ENCODE results near the gene ARHGAP30.
A peak's percentile ranks its signal among the peaks of the same experiment; 100 is the strongest.
"Not testable (repeated sequence)": the region's sequence is repeated elsewhere in the genome, so short reads cannot be mapped to it uniquely, and the experiment has no call there.

ARHGAP30 gene

GRCh38 chr1:161038523-161039153 is 31.1 kb downstream of the ARHGAP30 start, which contains the start of gene TSTD1:
Gene TSTD1 (minus strand): TSS chr1:161038964. CDS start chr1:161038889, 75 bp downstream.
- DNase-seq (ENCODE audit: low read depth in 2 of 2) = peak; percentile 55 to 69

- DNase-seq (ENCODE audit: low read depth in 2 of 2) = no peak
These were observed 31.8 kb downstream of the ARHGAP30 start for GRCh38 chr1:161037661-161038522.

- no peak for DNase-seq (ENCODE audit: low read depth in 2 of 2)
These were observed 35.9 kb downstream of the ARHGAP30 start for GRCh38 chr1:161033751-161034150.

DNA sequence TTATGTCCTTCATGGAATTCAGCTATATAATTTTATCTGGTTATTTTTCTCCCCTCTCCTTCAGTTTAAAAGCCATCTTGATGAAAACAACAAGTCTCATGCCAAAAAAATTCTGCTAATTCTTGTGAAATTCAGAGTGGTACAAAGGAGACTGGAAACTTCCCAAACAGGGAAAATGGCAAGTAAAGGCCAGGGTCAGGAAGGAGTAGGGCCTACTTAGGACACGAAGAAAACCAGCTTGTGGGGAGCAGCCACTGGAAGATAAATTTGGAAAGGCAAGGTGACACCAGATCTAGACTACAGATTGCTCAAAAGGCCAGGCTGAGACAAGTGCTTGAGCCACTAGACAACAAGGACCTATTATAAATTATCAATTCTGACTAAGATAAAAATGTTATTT is 37.3 kb downstream of the ARHGAP30 start:
- DNase-seq (ENCODE audit: low read depth in 2 of 2) = no peak

- DNase-seq (ENCODE audit: low read depth in 2 of 2) = no peak
These were observed 37.8 kb downstream of the ARHGAP30 start for GRCh38 chr1:161031874-161032273.

DNA sequence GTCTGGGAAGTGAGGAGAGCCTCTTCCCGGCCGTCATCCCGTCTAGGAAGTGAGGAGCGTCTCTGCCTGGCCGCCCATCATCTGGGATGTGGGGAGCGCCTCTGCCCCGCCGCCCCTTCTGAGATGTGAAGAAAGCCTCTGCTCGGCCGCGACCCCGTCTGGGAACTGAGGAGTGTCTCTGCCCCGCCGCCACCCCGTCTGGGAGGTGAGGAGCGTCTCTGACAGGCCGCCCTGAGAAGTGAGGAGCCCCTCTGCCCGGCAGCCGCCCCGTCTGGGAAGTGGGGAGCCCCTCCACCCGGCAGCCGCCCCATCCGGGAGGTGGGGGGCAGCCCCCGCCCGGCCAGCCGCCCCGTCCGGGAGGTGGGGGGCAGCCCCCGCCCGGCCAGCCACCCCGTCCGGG is 40.2 kb downstream of the ARHGAP30 start:
- DNase-seq (ENCODE audit: low read depth in 2 of 2) = not testable (repeated sequence)

DNA sequence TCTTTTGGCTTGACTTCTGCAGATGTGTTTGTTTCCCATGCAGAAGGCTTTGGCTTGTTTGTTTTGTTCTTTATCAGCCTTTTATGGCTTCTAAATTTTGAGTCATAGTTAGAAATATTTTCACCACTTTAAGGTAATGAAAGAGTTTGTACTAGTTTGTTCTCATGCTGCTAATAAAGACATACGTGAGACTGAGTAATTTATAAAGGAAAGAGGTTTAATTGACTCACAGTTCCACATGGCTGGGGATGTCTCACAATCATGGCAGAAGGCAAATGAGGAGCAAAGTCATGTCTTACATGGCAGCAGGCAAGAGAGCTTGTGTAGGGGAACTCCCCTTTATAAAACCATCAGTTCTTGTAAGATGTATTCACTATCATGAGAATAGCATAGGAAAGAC is 42.7 kb downstream of the ARHGAP30 start:
- DNase-seq (ENCODE audit: low read depth in 2 of 2) = not testable (repeated sequence)

DNA sequence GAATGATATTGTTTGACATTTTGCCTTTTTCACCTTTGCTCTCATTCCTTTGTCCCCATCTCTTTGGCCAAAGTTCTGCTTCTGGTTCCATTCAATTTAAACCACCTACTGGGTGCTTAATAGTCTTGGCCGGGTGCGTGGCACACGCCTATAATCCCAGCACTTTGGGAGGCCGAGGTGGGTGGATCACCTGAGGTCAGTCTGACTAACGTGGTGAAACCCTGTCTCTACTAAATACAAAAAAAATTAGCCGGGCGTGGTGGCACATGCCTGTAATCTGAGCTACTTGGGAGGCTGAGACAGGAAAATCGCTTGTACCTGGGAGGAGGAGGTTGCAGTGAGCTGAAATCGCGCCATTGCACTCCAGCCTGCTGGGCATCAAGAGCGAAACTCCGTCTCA is 47.3 kb downstream of the ARHGAP30 start:
- not testable (repeated sequence) for DNase-seq (ENCODE audit: low read depth in 2 of 2)

GRCh38 chr1:161021970-161022353 is 47.7 kb downstream of the ARHGAP30 start:
- no peak for DNase-seq (ENCODE audit: low read depth in 2 of 2)

- DNase-seq (ENCODE audit: low read depth in 2 of 2) = peak; percentile 70 to 73
These were observed 48.3 kb downstream of the ARHGAP30 start for GRCh38 chr1:161021165-161021969.

DNA sequence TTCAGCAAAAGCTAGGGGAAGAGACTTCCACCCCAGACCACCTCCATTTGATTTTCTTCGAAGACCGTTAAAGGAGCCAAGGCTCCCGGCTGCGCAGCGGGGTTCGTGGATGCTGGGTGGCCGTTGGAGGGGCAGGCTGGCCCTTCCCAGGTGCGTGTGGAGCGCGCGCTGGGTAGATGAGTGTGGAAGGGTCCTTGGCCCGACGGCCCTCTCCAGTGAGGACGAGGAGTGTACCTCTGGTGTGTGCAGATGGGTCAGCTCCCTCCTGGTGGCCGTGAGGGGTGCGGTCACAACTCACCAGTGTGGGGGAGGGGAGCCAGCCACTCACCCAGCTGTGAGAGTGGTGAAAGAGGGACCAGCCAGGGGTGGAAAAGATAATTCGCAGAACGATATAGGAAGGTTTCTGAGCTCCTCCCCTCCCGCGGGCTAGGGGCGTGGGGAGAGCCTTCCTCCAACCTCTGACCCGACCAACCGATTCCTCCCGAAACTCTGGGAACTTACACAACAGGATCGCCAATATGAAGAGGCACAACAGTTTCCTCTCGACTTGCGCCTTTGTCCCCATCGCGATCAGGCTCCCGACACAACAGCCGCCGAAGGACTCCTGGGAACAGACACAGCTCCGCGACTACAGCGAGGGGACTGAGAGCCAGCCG is 49.1 kb downstream of the ARHGAP30 start, which contains the start of gene F11R:
F11R (minus strand) TSS at position 644 of the 656 bp plus-strand sequence; CDS start at position 565, 79 bp downstream.
- no peak for DNase-seq (ENCODE audit: low read depth in 2 of 2)

DNA sequence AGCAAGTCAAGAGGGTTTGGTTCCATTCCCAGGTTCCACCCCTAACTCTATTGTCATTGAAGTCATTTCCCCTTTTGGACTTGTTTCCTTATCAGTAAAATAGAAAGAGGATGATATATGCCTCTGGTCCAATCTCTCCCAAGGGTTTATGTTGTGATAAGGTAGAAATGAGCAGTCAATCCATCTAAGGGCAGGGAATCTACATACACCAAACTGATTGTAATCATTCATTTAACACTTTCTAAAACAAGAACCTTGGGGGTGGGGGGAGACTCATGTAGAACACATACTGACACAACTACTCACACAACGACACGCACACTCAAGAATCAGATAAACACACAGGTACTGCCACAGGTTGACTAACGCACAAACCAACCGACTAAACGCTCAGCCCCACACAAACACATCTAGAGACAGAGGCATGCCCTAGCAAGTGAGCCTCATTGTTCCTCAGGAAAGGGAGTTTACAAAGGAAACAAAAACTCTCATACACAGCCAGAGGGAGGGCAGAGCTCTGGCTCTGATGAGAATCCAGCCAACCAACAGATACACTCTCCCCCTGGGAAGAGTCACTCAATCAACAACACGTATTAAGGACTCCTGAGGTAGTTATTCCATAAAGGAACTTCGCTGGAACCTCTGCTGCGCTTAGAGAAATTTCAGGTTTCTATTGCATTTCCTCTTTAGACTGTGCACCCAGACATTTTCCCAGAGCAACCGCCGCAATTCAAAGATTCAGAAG is 49.8 kb downstream of the ARHGAP30 start:
- no peak for DNase-seq (ENCODE audit: low read depth in 2 of 2)

- DNase-seq (ENCODE audit: low read depth in 2 of 2) = not testable (repeated sequence)
These were observed 50.5 kb downstream of the ARHGAP30 start for GRCh38 chr1:161019111-161019660.

GRCh38 chr1:161018631-161018930 is 51.1 kb downstream of the ARHGAP30 start:
- DNase-seq (ENCODE audit: low read depth in 2 of 2) = no peak

DNA sequence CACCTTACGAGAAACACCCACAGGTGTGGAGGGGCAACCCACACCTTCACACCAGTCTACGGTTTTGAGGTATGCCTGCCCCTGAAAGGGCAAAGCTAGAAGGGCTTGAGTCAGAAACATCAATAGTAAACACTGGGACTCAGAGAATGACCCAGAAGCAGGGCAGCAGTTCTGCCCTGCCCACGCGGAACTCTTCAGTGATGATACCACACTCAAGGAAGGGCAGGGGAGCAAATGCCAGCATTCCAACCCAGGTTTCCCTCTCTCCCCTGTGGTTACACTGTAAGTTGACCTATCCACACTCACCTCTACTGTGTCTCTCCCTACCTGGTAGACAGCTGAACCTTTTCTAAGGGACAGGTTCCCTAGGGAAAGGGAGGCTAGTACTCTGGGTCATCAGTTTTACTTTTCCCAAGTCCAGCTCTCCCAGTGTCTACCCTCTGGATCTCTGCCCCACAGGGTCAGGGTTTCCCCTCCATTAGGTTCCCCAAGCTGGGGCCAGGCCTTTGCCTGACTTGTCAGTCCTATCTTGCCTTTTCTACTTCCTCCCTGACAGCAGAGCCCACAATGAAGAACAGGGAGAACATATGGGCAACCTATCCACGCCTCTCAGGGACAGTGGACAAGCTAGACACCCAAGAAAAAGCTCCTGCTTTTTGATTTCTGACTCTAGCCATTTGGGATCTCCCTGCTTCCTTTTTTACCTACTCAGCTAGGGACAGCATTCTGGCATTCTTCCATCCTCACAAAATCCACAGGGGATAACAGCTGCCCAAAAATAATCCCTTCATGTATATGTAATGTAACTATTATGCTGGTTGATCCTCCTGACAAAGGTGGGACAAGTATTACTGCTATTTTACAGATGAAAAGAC is 51.7 kb downstream of the ARHGAP30 start:
- DNase-seq (ENCODE audit: low read depth in 2 of 2) = no peak

DNA sequence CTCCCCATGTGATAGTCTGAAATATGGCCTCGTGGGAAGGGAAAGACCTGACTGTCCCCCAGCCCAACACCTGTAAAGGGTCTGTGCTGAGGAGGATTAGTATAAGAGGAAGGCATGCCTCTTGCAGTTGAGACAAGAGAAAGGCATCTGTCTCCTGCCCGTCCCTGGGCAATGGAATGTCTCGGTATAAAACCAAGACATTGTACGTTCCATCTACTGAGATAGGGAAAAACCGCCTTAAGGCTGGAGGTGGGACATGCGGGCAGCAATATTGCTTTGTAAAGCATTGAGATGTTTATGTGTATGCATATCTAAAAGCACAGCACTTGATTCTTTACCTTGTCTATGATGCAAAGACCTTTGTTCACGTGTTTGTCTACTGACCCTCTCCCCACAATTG is 52.5 kb downstream of the ARHGAP30 start:
- DNase-seq (ENCODE audit: low read depth in 2 of 2) = not testable (repeated sequence)

GRCh38 chr1:161016683-161017082 is 53.0 kb downstream of the ARHGAP30 start:
- not testable (repeated sequence) for DNase-seq (ENCODE audit: low read depth in 2 of 2)

- DNase-seq (ENCODE audit: low read depth in 2 of 2) = peak in 1 of 2 donors; percentile 13
These were observed 56.0 kb downstream of the ARHGAP30 start for GRCh38 chr1:161013488-161014230.

DNA sequence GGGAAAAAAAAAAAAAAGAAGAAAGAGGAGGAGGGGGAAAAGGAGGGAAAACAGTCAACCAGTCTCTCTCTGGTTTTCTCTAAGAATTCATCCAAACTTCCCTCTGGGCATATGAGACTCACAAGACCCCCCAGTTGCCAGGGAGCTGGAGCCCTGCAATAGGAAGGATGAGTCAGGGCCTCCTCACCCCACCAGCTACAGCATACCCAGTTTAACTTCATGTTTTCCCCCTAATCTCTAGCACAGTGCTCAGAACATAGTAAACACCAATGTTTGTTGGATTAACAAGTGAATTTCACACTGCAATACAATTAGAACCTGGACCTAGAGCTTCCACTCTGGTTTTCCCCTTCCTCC is 56.6 kb downstream of the ARHGAP30 start:
- DNase-seq (ENCODE audit: low read depth in 2 of 2) = no peak

Data from stimulated activated CD4-positive, alpha-beta T cell treated with anti-CD3 and anti-CD28 coated beads, Interleukin-1b, Interleukin-23, amount 100 ng/mL, for 1 hour (primary cell).